ENCODE results near the gene DDX39B. TPM values are rescaled to one million over a fixed set of nuclear protein-coding genes. Genes with fewer than 3 reads are reported as not detected.

DDX39B gene
- 530 TPM for total RNA-seq

DNA sequence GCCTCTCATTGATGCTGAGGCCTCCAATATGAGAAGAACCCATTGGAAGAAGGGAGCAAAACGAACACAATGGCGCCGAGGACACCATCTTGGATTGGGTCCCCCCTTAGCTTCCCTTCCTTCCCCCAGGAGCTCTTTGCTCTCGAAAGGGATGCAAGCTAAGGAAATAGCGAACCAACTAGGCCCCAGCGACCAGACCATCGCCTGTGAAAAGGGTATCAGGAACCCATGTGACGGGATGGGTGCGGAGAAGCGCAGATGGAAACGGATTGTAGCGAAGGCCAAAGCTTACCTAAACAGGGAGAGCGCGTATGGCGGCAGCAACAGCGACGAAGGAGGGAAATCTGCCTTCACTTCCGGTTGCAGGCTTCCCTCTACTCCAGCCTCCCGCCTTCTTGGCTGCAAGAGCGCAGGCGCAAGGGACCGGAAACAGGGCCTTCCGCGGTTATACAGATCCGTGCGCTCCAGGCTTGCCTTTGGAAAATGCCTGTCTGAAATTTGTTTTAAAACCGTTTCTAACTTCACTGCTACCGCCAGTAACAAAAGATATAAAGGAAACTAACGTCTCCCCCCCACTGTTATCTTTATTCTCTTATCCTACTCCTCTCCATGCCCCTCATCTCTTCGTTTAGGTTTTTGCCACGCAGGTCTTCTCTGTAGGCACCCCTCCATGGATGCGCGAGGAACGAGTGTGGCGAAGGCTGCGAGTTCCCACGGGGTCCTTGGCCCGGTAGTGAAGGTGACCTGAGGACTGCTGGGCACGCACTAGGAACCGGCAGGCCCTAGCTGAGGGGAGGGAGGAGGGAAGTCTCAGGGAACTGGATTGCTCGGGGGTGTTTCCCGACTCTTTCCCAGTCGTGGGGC lies at the start of gene DDX39B:
TSS of gene DDX39B (minus strand) at position 346 of the 864 bp plus-strand sequence. CDS start 1,471 bp downstream, outside the sequence.

DNA sequence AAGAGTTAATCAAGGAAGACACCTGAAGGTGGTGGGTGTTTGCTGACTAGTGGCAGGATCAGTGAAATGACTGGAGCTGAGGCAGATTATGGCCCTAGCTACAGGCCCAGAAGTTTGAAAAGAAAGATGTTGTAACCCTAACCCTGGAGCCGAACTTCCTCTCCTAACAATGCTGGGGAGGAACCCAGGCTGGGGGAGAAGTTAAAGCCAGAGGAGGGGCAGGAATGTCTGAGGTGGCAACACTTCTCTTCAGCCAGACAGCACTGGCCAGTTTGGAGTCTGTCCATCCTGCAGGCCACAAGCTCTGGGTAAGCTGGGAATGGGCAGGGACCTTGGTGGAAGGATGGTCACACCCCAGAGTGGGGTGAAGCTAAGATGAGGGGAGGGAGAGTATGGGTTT lies 44.2 kb upstream of the DDX39B start, which contains the start of gene LST1:
TSS of gene LST1 (plus strand) at position 270 of the 400 bp plus-strand sequence. CDS start 1,023 bp downstream, outside the sequence.

DNA sequence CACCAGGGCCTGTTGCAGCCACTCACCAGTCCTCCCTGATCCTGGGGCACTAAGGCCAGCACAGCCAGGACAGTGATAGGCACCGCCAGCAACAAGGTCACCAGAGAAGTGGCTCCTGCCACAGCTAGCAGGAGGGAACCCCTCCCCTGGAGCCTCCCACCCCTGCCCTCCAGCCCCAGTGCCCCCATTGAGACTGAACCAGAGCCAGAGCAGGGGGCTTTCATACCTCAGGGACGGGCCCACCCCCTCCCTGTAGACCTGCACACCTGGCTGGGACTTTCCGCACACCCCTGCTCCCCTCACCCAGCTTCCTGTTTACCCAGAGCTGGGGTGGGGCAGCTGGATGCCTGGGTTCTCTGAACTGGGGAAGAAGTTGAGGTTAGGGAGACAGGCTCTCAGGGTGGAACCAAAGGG lies 40.4 kb upstream of the DDX39B start, which contains the start of gene LTB:
TSS of gene LTB (minus strand) at position 195 of the 414 bp plus-strand sequence. CDS start at position 188, 7 bp downstream.

DNA sequence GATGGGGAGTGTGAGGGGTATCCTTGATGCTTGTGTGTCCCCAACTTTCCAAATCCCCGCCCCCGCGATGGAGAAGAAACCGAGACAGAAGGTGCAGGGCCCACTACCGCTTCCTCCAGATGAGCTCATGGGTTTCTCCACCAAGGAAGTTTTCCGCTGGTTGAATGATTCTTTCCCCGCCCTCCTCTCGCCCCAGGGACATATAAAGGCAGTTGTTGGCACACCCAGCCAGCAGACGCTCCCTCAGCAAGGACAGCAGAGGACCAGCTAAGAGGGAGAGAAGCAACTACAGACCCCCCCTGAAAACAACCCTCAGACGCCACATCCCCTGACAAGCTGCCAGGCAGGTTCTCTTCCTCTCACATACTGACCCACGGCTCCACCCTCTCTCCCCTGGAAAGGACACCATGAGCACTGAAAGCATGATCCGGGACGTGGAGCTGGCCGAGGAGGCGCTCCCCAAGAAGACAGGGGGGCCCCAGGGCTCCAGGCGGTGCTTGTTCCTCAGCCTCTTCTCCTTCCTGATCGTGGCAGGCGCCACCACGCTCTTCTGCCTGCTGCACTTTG lies 33.6 kb upstream of the DDX39B start, which contains the start of gene TNF:
TSS of gene TNF (plus strand) at position 231 of the 567 bp plus-strand sequence. CDS start at position 408, 177 bp downstream.

DNA sequence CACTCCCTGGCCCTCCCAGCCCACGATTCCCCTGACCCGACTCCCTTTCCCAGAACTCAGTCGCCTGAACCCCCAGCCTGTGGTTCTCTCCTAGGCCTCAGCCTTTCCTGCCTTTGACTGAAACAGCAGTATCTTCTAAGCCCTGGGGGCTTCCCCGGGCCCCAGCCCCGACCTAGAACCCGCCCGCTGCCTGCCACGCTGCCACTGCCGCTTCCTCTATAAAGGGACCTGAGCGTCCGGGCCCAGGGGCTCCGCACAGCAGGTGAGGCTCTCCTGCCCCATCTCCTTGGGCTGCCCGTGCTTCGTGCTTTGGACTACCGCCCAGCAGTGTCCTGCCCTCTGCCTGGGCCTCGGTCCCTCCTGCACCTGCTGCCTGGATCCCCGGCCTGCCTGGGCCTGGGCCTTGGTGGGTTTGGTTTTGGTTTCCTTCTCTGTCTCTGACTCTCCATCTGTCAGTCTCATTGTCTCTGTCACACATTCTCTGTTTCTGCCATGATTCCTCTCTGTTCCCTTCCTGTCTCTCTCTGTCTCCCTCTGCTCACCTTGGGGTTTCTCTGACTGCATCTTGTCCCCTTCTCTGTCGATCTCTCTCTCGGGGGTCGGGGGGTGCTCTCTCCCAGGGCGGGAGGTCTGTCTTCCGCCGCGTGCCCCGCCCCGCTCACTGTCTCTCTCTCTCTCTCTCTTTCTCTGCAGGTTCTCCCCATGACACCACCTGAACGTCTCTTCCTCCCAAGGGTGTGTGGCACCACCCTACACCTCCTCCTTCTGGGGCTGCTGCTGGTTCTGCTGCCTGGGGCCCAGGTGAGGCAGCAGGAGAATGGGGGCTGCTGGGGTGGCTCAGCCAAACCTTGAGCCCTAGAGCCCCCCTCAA lies 30.5 kb upstream of the DDX39B start, which contains the start of gene LTA:
TSS of gene LTA (plus strand) at position 249 of the 871 bp plus-strand sequence. CDS start at position 703, 454 bp downstream.

DNA sequence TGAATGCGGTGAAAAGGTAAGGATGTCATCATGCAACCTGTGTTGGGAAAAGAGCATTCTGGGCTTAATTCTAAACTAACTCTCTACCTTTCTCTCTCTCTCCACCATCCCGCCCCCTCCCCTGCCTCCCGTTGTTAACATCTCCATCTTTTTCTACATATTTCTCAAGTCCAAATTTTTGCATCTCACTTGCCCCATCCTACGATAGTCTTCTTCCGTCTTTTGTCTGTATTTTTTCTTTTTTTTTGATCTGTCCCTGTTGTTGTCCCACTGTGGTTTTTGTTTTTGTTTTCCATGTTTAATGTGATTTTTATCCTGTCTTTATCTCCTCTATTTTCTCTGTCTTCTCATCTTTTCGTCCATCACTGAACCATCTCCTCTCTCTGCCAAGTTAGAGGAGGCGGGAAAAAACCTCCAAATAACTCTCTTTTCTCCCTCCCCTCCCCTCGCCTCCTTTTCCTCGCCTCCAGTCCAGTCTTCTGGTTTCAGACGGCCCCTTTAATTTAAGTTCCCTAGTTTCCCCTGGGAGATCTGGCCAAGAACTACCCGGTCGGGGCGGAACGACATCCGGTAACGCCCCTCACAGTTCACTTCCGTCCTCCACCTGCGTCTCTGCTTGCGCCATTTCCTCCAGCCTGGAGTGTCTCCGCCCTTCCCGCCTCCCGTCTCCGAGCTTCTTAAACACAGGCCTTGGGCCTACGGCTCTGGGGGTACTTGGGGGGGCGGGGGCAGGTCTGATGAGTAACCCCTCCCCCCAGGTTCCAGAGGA lies 5.3 kb upstream of the DDX39B start, which contains the start of gene NFKBIL1:
TSS of gene NFKBIL1 (plus strand) at position 651 of the 769 bp plus-strand sequence. CDS start at position 738, 87 bp downstream.

DNA sequence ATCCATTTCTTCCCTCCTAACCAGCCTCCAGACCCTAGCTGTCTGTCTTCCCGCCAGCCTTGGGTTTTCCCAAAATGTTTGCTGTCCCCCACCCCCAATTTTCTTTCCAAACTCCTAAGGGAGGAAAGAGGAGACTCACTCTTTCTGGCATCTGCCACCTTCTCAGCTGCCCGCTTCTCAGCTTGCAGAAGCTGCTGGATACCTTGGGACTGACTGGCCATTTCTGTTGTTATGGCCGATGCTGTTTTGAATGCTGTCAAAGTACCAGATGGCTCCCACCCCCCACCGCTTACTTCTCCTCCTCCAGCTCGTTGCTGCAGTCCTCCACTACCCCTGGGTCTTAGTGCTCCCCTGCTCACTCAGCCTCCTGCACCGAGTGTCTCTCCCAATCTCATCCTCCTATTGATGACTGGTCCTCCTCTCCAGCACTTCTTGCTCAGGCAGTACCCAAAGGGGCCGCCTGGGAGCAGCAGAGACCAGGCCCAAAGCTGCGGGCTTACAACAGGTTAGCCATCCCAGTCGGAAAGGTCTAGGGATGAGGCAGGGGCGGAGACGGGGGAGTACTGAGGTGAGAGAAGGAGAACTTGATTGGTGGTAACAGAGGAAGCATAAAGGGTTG lies 4.6 kb upstream of the DDX39B start, which contains the start of gene ATP6V1G2:
TSS of gene ATP6V1G2 (minus strand) at position 270 of the 619 bp plus-strand sequence. CDS start at position 221, 49 bp downstream.

DNA sequence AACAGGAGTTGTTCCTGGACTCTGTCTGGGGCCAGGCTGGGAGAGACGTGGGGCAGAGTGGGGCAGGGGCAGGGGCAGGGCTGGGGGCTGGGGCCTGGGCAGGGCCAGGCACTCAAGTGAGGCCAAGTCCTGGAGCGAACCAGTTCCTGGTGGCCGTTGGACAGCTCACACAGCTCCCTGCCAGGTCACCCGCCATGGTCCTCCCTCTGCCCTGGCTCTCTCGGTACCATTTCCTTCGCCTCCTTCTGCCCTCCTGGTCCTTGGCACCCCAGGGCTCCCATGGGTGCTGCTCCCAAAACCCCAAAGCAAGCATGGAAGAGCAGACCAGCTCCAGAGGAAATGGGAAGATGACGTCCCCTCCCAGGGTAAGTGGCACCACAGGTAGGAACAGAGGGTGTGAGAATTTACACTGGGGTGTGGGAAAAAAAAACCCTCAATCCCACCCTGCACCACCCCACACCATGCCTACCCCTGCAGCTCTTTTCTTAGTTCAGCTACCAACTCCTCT lies 12.9 kb downstream of the DDX39B start, which contains the start of gene MCCD1:
TSS of gene MCCD1 (plus strand) at position 142 of the 508 bp plus-strand sequence. CDS start at position 195, 53 bp downstream.

DNA sequence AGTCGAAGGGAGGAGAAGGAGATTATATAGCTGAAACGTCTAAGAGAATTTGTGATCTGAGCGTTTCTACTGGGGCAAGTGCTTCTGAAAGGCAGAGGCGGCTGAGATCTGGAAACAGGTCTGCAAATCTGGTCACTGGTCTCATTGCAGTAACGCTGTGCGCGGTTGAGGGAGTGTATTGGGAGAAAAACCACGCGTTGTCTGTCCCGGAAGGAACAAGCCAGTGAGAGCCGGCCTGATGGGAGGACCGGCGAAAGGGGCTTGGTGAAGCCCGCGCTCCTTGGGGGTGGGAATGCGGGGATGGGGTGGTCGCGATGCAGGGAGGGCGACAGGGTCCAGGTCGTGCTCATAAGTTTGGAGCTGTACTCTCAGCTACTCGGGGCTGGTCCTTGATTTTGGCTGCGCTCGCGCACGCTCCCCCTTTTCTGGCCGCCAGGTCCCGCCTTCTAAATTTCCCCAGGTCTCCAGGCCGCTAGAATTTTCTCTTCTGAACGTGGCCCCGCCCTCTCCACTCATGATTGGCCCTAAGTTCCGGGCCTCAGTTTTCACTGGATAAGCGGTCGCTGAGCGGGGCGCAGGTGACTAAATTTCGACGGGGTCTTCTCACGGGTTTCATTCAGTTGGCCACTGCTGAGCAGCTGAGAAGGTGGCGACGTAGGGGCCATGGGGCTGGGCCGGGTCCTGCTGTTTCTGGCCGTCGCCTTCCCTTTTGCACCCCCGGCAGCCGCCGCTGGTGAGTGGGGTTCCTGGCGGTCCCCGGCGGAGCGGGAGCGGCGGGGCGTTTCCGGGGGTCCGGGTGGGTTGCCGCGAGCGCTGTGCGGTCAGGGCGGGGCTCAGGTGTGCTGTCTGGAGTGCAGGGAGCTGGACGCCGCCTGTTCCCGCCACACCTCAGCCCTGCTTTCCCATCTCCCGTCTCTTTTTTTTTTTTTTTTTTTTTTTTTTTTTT lies 44.0 kb downstream of the DDX39B start, which contains the start of gene MICB:
TSS of gene MICB (plus strand) at position 615 of the 946 bp plus-strand sequence. CDS start at position 664, 49 bp downstream.

Small RNA genes within 50 kb of the gene (small RNA-seq; reads per million reads assigned to genes)
- not detected for gene AL663061.1 (ENCODE audit: low replicate concordance)
- gene RF00019 (ENCODE audit: low replicate concordance) = not detected
- 443 reads per million, percentile 99 among the genes with 10 or more reads in this experiment for gene SNORD117 (ENCODE audit: low replicate concordance)
- not detected for gene SNORD84 (ENCODE audit: low replicate concordance)

Other genes starting within 250 kb of the DDX39B start
- gene HLA-B, start 184.8 kb downstream of the DDX39B start, total RNA-seq = 297 TPM
- 8.1 TPM for gene MICA, start 138.4 kb downstream of the DDX39B start, total RNA-seq
- 3.6 TPM for gene MICB, start 43.9 kb downstream of the DDX39B start, total RNA-seq
- gene MCCD1, start 13.0 kb downstream of the DDX39B start, total RNA-seq = 9.8 TPM
- 2.2 TPM for gene ATP6V1G2, start 4.6 kb upstream of the DDX39B start, total RNA-seq
- 26.4 TPM for gene NFKBIL1, start 5.6 kb upstream of the DDX39B start, total RNA-seq
- gene LTA, start 30.3 kb upstream of the DDX39B start, total RNA-seq = not detected
- gene TNF, start 33.6 kb upstream of the DDX39B start, total RNA-seq = 0.35 TPM
- 3.1 TPM for gene LTB, start 40.4 kb upstream of the DDX39B start, total RNA-seq
- 12.3 TPM for gene LST1, start 44.3 kb upstream of the DDX39B start, total RNA-seq
- 0.35 TPM for gene NCR3, start 51.0 kb upstream of the DDX39B start, total RNA-seq
- 18.7 TPM for gene AIF1, start 73.2 kb upstream of the DDX39B start, total RNA-seq
- gene PRRC2A, start 78.7 kb upstream of the DDX39B start, total RNA-seq = 111 TPM
- gene BAG6, start 110.7 kb upstream of the DDX39B start, total RNA-seq = 208 TPM
- gene APOM, start 113.9 kb upstream of the DDX39B start, total RNA-seq = 24.0 TPM
- gene C6orf47, start 118.8 kb upstream of the DDX39B start, total RNA-seq = 18.3 TPM
- gene GPANK1, start 123.0 kb upstream of the DDX39B start, total RNA-seq = 16.5 TPM
- gene CSNK2B, start 124.1 kb upstream of the DDX39B start, total RNA-seq = 99.5 TPM
- gene LY6G5B, start 128.0 kb upstream of the DDX39B start, total RNA-seq = 3.3 TPM
- 1.1 TPM for gene LY6G5C, start 139.1 kb upstream of the DDX39B start, total RNA-seq
- 56.0 TPM for gene ABHD16A, start 161.3 kb upstream of the DDX39B start, total RNA-seq
- gene LY6G6F, start 164.9 kb upstream of the DDX39B start, total RNA-seq = not detected
- gene LY6G6D, start 173.3 kb upstream of the DDX39B start, total RNA-seq = not detected
- gene LY6G6C, start 179.7 kb upstream of the DDX39B start, total RNA-seq = not detected
- gene MPIG6B, start 181.4 kb upstream of the DDX39B start, total RNA-seq = 4.7 TPM
- gene DDAH2, start 187.3 kb upstream of the DDX39B start, total RNA-seq = 121 TPM
- gene CLIC1, start 194.5 kb upstream of the DDX39B start, total RNA-seq = 227 TPM
- 18.9 TPM for gene MSH5, start 198.0 kb upstream of the DDX39B start, total RNA-seq
- 4.3 TPM for gene SAPCD1, start 220.7 kb upstream of the DDX39B start, total RNA-seq
- 8.6 TPM for gene VWA7, start 235.3 kb upstream of the DDX39B start, total RNA-seq

Measured in metanephros (tissue), 2 donors.